Uterus (tissue), 2 donors: ENCODE measurements around the gene ST7.

Experiments
- POLR2A ChIP-seq, 2 donors: fragments of 450-650 bp; IDR thresholded peaks; one replicate each; pipeline ENCODE4 v1.6.1; 2016; ENCODE audit warnings: antibody characterized with exemption in 2 of 2, mild to moderate bottlenecking in 1 of 2, moderate library complexity in 1 of 2
- TF ChIP-seq, protein P1 (sequence below), 4 experiments: fragments of 200-600 bp in 2 of 4; fragments of 450-650 bp in 2 of 4; sonication (generic) in 2 of 4; IDR thresholded peaks; one replicate each; pipeline ENCODE4 v1.5.1; 2016 to 2019; ENCODE audit warnings: antibody characterized with exemption in 4 of 4, mild to moderate bottlenecking in 2 of 4, moderate library complexity in 1 of 4

GRCh38 chr7:117273325-117273724 lies 320.0 kb downstream of the ST7 start:
- TF ChIP-seq, protein P1, sequence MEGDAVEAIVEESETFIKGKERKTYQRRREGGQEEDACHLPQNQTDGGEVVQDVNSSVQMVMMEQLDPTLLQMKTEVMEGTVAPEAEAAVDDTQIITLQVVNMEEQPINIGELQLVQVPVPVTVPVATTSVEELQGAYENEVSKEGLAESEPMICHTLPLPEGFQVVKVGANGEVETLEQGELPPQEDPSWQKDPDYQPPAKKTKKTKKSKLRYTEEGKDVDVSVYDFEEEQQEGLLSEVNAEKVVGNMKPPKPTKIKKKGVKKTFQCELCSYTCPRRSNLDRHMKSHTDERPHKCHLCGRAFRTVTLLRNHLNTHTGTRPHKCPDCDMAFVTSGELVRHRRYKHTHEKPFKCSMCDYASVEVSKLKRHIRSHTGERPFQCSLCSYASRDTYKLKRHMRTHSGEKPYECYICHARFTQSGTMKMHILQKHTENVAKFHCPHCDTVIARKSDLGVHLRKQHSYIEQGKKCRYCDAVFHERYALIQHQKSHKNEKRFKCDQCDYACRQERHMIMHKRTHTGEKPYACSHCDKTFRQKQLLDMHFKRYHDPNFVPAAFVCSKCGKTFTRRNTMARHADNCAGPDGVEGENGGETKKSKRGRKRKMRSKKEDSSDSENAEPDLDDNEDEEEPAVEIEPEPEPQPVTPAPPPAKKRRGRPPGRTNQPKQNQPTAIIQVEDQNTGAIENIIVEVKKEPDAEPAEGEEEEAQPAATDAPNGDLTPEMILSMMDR (IDR thresholded peaks at IDR 0.05) = no peak
- no peak for TF ChIP-seq POLR2A (IDR thresholded peaks at IDR 0.05)
